Mononuclear cell (primary cell): ENCODE results near the gene GPR42. TPM values are rescaled to one million over a fixed set of nuclear protein-coding genes. Genes with fewer than 3 reads are reported as not detected.
"Not testable (repeated sequence)": the region's sequence is repeated elsewhere in the genome, so short reads cannot be mapped to it uniquely, and the experiment has no call there.

ENCODE experiments used
- H3K27me3 ChIP-seq: 2 replicates; pipeline ENCODE4 v1.6.0; 2011; ENCODE audit warnings: low read length, control low read depth; ENCODE audit not compliant: insufficient read depth
- H3K4me1 ChIP-seq: 2 replicates; pipeline ENCODE4 v1.5.1; 2011; ENCODE audit warnings: mild to moderate bottlenecking, low read length, control low read depth; ENCODE audit not compliant: insufficient read depth
- H3K4me3 ChIP-seq: 2 replicates; pipeline ENCODE4 v1.5.1; 2011; ENCODE audit warnings: mild to moderate bottlenecking, low read length, moderate library complexity
- H3K9me3 ChIP-seq: 2 replicates; pipeline ENCODE4 v1.5.1; 2011; ENCODE audit warnings: low read depth, mild to moderate bottlenecking, control low read depth, low read length
- total RNA-seq: library from RNA; depleted of rRNA; stranded (reverse); fragments of >200 nt; gene quantifications from one replicate; pipeline ENCODE4 v1.2.3, GENCODE V29; 2012

Gene GPR42
- total RNA-seq, 1 donor = 0.21 TPM

DNA sequence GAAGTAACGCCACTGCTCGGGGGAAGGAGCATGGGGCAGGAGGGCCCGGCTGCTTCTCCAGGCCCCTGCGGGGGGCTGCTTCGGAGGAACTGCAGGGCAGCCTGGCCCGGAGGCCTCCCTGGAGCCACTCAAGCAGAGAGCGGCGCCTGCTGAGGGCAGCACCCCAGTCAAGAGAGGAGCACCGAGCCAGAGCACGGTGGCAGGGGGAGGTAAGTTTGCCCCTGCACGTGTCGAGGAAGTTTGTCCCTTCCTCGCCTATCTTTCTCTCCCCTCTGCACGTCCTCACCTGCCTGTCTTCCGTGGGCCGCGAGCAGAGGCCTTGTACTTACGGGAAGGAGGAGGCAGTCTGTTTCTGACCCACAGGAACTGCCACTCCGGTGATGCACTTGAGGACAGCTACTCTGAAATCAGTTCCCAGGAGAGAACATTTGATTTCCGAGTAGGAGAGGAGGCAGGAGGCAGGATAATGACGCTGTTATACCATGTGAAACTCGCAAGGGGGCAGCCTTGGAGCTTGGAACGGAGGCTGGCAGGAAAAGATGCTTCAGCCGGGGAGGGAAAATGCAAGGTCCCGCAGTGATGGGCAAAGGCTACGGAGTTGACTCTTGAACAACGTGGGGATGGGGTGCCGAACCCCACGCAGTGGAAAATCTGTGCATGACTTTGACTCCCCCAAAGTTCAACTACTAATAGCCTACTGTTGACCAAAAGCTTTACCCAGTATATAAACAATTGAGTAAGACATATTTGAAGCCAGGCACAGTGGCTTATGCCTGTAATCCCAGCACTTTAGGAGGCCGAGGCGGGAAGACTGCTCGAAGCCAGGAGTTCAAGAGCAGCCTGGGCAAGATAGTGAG, 18.2 kb upstream of the GPR42 start:
- Histone ChIP-seq H3K9me3 (no peaks in the 10 kb centered on the region), H3K4me1 (peaks cover 30% of the 10 kb centered on the region)

DNA sequence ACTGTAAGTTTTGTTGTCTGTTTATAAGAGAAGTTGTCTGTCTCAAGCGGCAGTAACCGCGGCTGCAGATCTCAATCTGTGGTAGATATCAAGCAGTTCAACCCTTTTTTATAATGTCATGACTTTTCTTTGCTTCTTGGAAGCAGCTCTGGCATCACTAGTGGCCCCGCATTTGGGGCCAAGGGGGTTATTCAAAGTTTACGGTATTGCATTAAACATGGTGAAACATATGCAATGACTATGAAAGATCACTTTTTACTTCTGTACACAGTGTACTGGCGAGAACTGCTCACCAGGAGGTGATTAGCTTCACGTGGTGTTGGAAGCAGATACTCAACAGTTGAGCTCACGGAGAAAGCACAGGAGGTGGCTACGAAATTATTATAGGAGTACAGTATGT, 17.2 kb upstream of the GPR42 start:
- H3K27me3 ChIP-seq = no peaks in the 10 kb centered on the region
- no peaks in the 10 kb centered on the region for H3K9me3 ChIP-seq
- H3K4me1 ChIP-seq = peaks cover 28% of the 10 kb centered on the region
- no peak overlapping the region for H3K4me3 ChIP-seq

More for the DNA sequence above, 18.2 kb upstream of the GPR42 start:
- Histone ChIP-seq H3K4me3 (no peak overlapping the region), H3K27me3 (no peaks in the 10 kb centered on the region)

DNA sequence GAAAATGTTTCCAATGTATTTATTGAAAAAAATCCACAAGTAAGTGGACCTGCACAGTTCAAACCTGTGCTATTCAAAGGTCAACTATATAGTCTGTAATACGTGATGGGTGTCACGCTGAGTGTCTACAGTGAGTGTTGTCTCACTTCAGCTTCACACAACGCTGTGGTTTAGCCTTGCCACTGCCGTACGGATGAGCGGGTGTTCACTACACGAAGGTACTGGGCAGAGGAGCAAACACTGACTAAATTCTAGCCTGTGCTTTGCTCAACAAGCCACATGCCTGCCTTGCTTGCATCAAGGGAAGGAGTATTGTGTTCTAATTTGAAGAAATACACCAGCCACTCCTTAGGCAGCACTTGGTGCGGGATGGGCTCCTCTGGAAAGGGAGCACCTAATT, 16.0 kb upstream of the GPR42 start:
- H3K4me1 ChIP-seq = peaks cover 22% of the 10 kb centered on the region
- no peaks in the 10 kb centered on the region for H3K27me3 ChIP-seq
- H3K9me3 ChIP-seq = no peaks in the 10 kb centered on the region
- no peak overlapping the region for H3K4me3 ChIP-seq

DNA sequence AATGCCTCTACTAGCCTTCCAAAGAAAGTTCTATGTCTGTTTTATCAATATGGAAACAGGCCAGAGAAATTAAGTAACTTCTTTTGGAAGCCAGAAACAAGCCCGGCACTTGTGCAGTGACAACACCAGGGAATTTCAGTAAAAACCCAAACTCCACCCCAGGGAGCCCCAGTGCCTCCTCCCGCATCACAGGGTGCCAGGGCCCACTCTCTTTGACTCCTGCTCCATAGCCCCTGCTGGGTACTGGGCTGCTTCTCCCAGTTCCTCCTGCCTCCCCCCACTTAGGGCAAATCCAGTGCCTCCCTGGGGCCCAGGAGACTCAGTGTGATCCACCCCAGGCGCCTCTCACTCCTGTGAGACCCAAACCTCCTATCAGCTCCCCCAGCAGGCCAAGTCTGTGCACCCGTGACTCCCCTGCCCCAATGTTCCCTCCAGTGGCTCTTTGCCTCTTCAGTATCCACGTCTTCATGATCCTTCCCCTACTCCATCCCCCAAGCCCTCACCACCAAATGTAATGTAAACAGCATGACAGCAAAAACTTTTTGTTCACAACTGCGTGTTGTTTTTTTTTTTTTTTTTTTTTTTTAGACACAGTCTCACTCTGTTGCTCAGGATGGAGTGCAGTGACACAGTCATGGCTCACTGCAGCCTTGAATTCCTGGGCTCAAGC, 14.9 kb upstream of the GPR42 start:
- H3K4me3 ChIP-seq = no peak overlapping the region
- peaks cover 22% of the 10 kb centered on the region for H3K4me1 ChIP-seq
- H3K9me3 ChIP-seq = no peaks in the 10 kb centered on the region
- H3K27me3 ChIP-seq = no peaks in the 10 kb centered on the region

DNA sequence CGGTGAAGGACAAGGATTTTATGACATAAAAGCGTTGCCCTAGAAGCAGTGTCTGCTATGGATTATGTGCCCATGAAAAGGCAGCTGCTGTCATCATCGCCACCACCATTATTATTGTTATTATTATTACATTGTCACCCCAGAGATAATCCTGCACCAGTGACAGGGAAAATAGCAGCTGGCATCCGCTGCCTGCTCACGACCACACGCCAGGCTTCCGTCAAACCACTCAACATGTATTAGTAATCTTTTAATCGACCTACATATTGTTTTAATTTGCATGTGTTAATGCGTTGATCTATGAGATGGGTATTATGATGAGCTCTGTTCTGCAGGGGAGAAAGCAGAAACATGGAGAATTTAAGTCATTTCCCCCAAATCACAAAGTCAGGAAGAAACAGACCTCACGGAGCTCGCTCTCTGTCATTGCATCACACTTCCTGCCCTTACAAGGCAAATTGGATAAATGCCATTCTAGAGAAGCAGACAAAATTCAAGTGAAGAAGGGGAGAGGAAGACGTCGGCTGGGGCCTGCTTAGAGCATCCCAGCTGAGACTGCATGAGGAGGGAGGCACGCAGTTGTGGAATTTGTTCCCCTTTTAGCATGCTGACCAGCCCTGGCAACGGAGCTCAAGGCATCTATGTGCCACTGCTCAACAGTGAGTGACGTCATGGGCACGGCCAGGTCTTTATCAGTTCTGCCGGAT, 12.8 kb upstream of the GPR42 start, which contains the start of gene FFAR3:
Gene FFAR3 (plus strand): TSS at position 594 of the 707 bp plus-strand sequence. CDS start 431 bp downstream, outside the sequence.
- Histone ChIP-seq H3K4me3 (no peak within 1 kb of the TSS), H3K27me3 (no peaks in the 10 kb centered on the region), H3K9me3 (no peaks in the 10 kb centered on the region), H3K4me1 (peaks cover 15% of the 10 kb centered on the region)

DNA sequence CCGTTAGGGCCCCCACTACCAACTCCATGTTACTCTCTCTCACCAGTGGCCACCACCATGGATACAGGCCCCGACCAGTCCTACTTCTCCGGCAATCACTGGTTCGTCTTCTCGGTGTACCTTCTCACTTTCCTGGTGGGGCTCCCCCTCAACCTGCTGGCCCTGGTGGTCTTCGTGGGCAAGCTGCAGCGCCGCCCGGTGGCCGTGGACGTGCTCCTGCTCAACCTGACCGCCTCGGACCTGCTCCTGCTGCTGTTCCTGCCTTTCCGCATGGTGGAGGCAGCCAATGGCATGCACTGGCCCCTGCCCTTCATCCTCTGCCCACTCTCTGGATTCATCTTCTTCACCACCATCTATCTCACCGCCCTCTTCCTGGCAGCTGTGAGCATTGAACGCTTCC, 12.0 kb upstream of the GPR42 start:
- not testable (repeated sequence) for H3K27me3 ChIP-seq, H3K4me3 ChIP-seq, H3K9me3 ChIP-seq
- peaks cover 11% of the 10 kb centered on the region for H3K4me1 ChIP-seq

DNA sequence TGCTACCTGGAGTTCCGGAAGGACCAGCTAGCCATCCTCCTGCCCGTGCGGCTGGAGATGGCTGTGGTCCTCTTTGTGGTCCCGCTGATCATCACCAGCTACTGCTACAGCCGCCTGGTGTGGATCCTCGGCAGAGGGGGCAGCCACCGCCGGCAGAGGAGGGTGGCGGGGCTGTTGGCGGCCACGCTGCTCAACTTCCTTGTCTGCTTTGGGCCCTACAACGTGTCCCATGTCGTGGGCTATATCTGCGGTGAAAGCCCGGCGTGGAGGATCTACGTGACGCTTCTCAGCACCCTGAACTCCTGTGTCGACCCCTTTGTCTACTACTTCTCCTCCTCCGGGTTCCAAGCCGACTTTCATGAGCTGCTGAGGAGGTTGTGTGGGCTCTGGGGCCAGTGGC, 11.5 kb upstream of the GPR42 start:
- not testable (repeated sequence) for H3K9me3 ChIP-seq, H3K4me3 ChIP-seq
- H3K4me1 ChIP-seq = peaks cover 11% of the 10 kb centered on the region

DNA sequence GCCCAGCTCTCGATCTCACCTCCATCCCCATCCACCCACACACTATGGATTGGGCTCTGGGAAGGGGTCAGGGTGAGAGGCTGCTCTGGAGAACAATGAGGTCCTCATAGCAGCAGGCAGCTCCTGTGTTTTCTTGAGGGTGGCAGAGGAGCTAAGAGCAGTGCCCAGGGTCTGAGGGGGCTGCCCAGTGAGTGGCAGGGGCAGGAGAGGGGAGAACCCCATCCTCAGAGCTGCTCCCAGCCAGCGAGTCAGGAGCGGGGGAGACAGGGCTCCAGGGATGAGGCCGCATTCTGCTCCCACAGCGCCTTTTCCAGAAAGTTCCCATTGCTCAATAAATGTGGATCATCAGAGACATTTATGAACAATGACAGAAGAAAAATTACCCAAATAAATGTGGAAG, 10.8 kb upstream of the GPR42 start:
- not testable (repeated sequence) for H3K27me3 ChIP-seq, H3K9me3 ChIP-seq, H3K4me3 ChIP-seq
- H3K4me1 ChIP-seq = peaks cover 11% of the 10 kb centered on the region

More for the DNA sequence above, 11.5 kb upstream of the GPR42 start:
- H3K27me3 ChIP-seq = not testable (repeated sequence)

DNA sequence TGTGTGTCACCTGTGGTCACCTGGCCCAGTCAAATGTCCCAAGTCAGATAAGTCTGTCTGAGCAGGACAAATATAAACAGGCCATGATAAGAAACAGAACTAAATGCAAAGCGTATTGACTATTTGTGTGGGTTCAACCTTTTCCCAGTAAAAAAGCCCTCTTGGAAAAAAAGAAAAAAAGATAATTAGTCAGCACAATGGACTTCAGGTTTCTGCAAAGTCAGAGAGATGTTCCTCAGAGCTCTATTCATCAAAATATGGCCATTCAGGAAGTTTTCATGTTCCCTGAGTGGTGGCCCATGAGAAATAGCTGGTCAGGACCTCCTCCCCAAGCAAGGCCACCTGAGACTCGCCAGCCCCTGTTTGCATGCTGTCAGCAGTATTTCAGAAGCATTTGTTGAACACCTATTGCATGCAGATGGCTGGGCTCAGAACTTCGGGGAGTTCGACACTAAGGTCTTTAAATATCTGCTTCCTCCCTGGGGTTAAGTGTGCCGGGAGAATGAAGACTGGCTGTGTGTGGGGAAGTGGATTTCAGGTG, 9.9 kb upstream of the GPR42 start:
- H3K4me3 ChIP-seq = no peak overlapping the region
- peaks cover 11% of the 10 kb centered on the region for H3K4me1 ChIP-seq
- peaks cover 2% of the 10 kb centered on the region for H3K27me3 ChIP-seq
- H3K9me3 ChIP-seq = no peaks in the 10 kb centered on the region

DNA sequence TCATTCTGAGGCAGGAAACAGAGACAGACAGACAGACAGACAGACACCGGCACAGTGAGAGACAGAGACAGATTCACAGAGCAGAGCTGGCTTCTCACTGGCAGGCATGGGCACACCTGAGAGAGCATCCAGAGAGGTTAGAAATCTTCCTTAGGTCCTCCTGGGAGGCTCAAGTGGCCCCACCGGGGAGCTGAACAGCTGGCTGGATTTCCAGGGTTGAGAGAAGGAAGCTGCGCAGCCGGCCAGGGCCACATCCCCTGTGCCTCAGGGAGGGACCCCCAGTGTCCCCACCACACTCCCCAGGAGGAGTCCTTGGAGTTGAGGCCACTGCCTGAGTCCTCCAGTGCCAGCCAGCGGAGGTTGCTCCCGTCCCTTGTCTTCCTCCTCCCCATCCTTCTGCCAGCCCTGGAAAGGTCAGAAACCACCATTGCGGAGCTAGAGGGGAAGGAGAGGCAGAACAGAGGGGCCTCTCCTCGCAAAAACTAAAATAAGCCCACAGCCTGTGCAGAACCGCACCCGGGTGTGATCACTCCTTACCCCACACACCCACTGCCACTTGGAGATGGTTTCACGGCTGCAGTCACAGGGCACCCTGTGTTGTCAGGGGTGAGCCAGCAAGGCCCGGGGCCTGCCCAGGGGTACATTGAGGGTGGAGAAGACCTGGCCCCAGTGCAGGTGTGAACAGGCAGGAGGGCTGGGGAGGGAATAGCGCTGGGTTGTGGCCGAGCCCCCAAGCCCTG, 8.4 kb upstream of the GPR42 start:
- Histone ChIP-seq H3K4me3 (no peak overlapping the region), H3K27me3 (peaks cover 3% of the 10 kb centered on the region), H3K4me1 (peaks cover 10% of the 10 kb centered on the region), H3K9me3 (no peaks in the 10 kb centered on the region)

DNA sequence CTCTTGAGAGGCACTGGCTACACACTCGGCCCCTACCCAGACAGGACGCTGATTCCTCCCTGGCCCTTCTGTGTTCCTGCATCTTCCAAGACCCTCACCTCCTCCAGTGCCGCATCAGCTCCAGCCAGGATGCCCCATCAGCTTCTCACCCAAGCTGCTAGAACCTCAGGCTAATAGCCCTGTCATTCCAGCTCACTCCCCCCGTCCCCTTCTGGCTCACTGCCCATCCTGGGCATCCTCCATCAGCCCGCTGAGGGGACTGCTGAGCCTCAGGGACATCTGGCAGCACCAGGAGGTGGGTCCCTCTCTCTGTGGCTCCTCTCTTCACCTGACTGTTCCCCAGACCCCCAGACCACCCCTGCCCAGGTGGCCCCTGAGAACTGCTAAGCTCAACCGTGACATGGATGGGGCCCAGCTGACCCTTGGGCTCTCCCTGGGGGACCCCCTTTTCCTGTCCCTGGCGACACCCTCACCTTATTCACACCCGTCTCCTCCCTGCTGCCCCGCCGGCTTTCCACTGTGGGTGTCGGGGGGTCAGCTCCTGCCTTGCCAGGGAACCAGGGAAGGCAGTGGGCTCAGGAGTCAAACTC, 7.8 kb upstream of the GPR42 start:
- Histone ChIP-seq H3K4me3 (no peak overlapping the region), H3K9me3 (no peaks in the 10 kb centered on the region), H3K4me1 (peaks cover 3% of the 10 kb centered on the region), H3K27me3 (peaks cover 3% of the 10 kb centered on the region)

DNA sequence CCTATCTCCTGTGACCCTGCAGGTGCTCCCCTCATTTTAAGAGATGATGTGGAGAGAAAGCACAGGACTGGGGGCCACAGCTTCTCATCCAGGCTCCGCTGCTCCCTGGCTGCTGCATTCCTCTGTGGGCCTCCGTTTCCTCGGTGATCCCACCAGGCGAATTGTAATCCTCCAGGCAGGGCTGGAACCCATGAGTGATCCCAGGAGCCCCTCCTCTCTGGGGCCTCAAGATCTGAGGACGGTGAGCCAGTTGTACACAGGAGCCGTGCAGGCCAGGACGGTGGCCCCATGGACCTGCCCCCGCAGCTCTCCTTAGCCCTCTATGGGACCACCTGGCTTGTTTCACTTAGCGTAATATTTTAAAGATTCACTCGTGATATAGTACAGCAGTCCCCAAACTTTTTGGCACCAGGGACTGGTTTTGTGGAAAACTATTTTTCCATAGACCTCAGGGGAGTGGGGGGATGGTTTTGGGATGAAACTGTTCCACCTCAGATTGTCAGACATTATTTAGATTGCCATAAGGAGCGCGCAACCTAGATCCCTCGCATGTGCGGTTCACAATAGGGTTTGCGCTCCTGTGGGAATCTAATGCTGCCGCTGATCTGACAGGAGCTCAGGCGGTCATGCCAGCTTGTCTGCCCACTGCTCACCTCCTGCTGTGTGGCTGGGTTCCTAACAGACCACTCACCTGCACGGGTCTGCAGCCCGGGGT, 7.0 kb upstream of the GPR42 start:
- no peaks in the 10 kb centered on the region for H3K9me3 ChIP-seq
- peaks cover 3% of the 10 kb centered on the region for H3K27me3 ChIP-seq
- no peaks in the 10 kb centered on the region for H3K4me1 ChIP-seq
- H3K4me3 ChIP-seq = no peak overlapping the region

DNA sequence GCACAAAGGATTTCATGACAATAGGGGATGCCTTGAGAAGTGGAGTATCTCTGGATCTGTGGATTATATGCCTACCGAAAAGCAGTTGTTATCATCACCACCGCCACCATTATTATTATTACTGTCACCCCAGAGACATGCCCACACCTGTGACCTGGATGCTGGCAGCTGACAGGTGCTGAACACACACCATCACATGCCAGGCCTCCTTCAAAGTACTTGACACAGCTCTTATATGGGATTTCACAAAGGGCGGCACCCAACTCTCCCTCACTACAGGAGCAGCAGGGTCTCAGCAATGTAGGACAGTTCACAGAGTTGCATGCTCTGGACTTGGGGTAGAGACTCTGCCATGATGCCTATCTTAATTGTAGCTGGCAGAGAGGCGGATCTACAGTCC, 5.6 kb upstream of the GPR42 start:
- H3K4me1 ChIP-seq = no peaks in the 10 kb centered on the region
- H3K4me3 ChIP-seq = no peak overlapping the region
- H3K27me3 ChIP-seq = peaks cover 5% of the 10 kb centered on the region
- peaks cover 6% of the 10 kb centered on the region for H3K9me3 ChIP-seq

DNA sequence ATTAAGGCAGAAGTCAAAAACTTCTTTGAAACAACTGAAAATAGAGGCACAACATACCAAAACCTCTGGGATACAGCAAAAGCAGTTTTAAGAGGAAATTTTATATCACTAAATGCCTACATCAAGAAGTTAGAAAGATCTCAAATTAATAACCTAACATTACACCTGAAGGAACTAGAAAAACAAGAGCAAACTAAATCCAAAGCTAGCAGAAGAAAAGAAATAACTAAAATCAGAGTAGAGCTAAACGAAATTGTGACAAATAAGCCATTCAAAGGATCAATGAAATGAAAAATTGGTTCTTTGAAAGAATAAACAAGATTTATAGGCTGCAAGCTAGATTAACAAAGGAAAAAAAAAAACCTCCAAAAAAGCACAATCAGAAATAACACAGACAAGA, 2.5 kb upstream of the GPR42 start:
- H3K27me3 ChIP-seq = peaks cover 5% of the 10 kb centered on the region
- no peaks in the 10 kb centered on the region for H3K4me1 ChIP-seq
- peaks cover 6% of the 10 kb centered on the region for H3K9me3 ChIP-seq
- no peak overlapping the region for H3K4me3 ChIP-seq
